Measurements from ENCODE around the gene AGAP3.
"Not testable (repeated sequence)": the region's sequence is repeated elsewhere in the genome, so short reads cannot be mapped to it uniquely, and the experiment has no call there.

Gene AGAP3

DNA sequence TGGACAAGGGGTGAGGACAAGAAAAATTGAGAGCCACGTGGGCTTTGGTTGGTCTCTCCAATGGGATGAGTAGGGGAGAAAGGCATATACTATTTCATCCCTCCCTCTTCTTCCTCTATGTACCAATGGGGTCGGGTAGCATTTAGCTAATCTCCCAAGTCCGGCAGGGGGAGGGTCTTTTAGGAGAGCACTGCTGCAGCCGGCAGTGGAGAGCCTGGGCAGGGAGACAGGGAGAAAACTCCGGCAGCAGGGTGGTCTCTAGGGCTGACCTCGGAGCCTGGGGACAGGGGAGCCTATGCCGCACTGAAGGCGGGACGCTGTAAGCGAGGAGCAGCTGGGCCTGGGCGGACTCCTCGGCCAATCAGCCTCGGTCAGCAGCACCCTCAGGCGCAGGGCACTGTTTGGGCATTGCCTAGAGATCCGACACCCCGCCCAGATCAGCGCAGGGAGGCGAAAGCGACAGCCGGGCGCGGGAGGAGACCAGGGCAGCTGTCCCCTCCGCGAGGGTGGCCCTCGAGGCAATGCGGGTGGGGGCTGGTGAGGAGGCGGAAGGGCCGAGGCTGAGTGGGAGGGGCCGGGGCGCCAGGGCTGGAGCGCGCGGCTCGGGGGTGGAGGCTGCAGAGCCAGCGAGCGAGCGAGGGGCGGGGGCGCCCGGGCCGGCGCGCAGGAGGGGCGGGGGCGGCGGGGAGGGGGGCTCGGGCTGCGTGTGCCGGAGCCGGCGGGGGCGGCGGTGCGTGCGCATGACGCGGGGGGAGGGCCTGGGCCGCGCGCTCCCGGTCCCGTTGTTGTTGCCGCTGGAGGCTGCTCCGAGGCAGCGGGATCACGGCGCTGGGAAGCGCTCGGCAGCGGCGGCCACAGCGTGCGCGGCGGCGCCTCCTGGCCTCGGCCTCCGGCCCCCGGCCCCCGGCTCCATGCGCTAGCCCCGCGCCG lies at the start of gene AGAP3:
AGAP3 (plus strand) TSS at position 785 of the 930 bp plus-strand sequence. CDS start 267 bp downstream, outside the sequence.
- DNase-seq (ENCODE audit: low spot score), result peak; percentile 95

DNA sequence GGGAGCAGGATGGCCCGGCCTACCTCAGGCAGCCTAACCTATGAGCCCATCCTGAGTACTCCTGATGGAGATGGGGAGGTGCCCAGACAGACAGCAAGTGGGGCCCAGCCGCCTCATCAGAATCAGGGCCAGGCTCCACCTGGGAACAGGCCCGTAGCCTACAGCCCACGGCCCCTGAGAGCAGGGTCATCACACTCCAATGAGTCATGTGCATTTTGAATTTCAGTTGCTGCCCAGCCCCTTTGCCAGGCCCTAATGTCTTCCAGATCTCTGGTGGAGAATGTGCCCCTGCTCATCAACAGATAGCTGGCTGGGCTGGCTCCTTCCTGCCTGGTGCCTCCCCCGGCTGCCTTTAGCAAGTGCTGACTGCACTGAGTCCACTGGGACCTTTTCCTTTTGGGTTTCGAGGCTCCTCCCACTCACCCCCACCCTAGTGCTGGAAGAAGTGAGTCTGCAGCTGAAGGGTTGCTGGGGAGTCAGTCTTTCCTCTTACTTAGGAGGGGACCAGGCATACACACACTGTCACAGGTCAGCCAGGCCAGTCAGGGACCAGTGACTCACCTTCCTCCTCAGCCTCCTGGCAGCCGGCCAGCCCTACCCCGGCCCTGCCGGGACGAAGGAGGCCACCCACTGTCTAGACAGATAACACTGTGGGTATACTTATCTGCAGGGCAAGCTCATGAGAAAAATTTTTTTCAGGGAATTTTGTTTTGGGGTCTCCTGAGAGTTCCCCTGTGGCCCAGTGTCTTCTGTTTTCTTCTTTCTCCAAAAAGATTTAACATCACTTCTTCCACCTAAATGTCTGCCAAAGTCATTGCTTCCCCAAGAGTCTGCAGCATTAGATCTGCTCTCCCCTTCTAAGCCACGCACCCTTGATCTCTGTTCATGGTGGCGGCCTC lies 47.1 kb upstream of the AGAP3 start:
- DNase-seq (ENCODE audit: low spot score), result peak; percentile 70

DNA sequence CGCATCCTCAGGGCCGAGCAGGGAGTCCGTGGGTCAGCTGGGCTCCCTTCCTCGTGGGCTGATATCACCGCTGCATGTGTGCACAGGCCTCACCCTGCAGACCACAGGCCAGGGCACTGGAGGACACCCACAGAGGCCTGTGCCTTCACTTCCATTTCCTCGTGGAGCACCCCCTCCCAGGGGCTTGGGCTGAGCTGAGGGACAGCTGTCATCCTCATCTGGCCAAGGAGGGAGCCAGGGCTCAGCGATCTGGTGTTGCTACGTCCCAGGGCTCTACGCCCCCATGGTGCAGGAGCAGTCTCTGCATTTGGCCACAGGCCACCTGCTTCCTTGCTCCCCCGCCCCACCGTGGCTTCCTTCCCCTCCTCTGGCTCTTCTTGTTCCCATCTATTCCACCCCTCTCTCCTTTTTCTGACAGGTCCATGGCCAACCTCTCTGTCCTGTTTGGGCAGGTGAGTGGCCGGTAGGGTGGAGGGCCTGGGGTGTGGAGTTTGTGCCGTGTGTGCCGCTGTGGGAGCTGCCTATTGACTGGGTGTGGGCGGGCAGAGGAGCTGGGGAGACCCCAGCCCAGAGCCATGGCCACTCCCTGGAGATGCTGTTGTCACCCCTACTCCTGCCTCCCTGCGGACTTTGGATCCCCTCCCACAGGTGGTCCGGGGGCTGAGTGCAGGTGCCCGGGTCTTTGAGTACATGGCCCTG lies 46.3 kb upstream of the AGAP3 start:
- no peak for DNase-seq (ENCODE audit: low spot score)

DNA sequence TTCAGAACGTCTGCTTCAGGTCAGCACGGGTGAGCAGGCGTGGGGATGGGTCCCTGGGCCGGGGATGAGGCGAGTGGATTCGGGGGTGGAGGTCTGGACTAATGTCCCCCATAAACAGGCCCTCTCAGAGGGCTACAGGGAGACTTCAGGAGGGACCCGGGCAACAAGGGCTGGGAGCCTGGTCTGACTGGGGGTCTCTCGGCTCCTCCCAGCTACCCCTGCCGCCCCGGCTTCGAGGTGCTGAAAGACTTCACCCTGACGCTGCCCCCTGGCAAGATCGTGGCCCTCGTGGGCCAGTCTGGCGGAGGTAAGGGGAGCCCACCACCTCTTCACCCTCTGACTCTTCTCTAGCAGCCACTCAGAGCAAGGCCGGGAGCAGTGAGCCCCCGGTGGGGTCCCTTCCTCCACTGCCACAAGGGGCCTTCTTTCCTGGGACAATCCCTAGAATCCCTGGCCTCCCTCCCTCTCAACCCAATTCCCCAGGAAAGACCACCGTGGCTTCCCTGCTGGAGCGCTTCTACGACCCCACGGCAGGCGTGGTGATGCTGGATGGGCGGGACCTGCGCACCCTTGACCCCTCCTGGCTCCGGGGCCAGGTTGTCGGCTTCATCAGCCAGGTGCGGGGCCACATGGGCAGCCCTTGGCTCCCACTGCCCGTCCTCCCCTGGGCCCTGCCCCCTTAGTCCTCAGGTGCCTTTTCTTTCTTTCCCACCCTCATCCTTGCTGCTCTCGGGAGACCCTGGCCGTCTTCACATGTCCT lies 45.5 kb upstream of the AGAP3 start:
- DNase-seq (ENCODE audit: low spot score), result no peak

DNA sequence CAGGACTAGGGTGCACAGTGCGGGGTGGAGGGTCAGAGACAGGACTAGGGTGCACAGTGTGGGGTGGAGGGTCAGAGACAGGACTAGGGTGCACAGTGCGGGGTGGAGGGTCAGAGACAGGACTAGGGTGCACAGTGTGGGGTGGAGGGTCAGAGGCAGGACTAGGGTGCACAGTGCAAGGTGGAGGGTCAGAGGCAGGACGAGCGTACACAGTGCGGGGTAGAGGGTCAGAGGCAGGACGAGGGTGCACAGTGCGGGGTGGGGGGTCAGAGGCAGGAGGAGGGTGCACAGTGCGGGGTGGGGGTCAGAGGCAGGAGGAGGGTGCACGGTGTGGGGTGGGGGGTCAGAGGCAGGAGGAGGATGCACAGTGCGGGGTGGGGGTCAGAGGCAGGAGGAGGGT lies 42.8 kb upstream of the AGAP3 start:
- DNase-seq (ENCODE audit: low spot score), result not testable (repeated sequence)

DNA sequence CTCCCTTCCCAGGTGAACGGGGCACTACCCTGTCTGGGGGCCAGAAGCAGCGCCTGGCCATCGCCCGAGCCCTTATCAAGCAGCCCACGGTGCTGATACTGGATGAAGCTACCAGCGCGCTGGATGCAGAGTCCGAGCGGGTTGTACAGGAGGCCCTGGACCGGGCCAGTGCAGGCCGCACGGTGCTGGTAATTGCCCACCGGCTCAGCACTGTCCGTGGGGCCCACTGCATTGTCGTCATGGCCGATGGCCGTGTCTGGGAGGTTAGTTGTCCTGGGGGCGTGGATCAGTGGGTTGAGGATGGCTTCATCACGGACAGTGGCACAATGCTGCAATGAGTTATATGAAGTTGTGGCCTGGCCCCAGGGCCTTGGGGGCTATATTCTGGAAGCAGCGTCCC lies 42.3 kb upstream of the AGAP3 start:
- DNase-seq (ENCODE audit: low spot score), result no peak

DNA sequence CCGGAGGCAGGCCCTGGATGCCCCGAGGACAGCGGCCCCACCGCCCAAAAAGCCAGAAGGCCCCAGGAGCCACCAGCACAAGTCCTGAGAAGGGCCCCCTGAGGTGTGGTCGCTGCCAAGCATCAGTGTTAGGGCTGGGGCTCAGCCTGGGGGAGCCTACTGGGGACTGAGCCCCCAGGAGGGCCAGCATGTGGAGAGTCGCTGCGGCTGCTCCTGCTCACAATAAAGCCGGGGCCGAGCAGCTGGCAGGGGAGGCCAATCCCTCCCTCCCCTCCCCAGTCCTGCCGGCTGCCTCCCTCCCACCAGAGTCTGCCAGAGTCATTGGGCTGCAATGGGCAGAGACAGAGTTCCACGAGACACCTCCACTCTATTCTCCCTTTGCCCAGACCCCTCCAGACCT lies 41.0 kb upstream of the AGAP3 start:
- DNase-seq (ENCODE audit: low spot score), result no peak

DNA sequence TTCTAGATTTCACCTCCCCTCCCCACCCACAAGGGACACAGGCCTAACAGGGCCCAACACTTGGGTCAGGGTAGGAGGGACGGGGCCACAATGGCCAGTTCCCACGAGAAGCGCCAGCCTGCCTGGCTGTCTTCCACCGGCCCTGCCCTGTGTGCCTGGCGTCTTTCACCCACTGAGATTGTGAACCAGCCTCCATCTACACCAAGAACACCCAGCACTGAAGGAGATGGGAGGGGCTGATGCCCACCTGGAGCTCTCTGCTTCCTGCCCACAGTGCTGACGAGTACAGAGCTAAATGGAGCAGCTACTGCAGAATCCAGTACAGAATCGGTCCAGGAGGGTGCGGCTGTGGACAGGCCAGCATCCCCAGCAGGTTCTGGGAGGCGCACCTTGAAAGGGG lies 40.3 kb upstream of the AGAP3 start:
- DNase-seq (ENCODE audit: low spot score), result no peak

DNA sequence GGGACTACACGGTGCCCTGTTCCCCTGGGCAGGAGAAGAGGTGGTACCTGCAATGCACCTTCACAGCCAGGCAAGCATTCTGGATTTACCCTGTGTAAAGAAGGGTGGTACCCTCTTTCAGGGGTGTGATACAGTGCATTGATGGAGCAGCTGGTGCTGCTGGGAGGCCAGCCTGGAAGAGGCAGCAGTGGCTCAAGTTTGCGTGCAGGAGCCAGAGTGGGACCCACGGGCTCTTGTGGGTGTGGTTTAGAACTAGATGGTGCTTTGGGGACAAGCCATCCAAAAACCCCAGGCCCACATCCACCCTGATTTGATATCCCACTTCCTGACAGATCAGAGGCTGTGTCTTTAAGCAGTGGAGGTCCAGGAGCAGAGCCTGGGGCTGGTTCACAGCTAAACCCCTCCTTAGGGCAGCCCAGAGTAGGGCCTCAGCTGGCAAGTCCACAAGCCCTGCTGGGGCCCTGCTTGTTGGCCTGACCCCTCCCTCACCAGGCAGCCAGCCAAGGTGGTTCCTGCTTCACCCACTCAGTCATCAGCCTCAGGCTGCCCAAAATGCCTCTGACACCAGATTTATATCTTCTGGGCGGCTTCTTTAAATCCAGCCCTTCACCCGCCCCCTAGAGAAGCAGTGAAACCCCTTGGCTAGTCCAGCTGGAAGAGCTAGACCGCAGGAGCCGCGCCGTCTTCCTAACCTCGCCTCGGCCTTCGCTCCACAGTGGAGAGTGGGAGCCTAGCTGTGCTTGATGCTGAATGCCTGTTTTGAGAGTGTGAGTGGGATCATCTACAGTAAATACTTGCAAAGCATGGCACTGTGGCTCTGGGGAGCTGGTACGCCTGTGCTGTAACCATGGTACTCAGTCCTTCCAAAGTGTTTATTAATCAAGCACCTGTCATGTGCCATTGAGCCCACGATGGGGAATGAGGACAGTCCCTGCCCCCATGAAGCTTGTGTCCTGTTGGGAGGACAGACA lies 39.4 kb upstream of the AGAP3 start:
- DNase-seq (ENCODE audit: low spot score), result no peak

DNA sequence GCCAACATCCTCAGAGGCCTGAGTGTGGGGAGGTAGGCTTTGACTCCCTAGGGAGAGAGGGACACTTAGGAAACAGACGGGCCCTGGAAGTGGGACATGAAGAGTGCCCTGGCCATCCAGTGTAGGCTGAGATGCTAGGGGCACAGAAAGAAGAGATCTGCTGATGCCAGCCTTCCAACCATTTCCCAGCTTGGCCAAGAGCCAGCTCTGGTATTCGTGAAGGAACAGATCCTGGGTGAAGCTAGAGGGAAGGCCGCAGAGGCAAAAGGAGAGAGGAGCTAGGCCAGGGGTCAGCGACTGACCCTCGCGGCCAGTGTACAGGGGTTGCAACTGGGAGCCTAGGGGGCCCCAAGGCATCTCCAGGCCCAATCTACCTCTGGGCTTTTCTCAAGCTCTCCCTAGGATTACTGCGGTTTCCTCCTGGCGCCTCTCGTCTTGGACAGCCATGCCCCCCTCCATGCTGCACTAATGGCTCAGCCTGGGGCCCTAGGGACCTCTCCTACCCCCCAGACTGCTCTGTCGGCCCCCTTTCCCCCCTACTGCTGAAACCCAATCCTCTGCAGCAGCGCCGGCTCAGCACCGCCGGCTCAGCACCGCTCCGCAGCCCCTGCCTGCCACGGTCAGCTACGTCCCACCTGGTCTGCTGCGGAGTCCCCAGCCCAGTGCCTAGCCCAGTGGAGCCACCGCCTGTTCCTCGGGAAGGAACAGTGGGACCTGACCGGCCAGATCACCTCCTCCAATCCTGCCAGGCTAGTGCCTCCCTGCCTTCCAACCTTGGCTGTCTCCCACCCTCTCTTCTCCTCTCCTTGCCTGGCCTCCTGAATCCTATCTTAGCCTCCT lies 38.1 kb upstream of the AGAP3 start, which contains the start of gene ASIC3:
ASIC3 (plus strand) TSS at position 556 of the 840 bp plus-strand sequence. CDS start 355 bp downstream, outside the sequence.
- DNase-seq (ENCODE audit: low spot score), result no peak

DNA sequence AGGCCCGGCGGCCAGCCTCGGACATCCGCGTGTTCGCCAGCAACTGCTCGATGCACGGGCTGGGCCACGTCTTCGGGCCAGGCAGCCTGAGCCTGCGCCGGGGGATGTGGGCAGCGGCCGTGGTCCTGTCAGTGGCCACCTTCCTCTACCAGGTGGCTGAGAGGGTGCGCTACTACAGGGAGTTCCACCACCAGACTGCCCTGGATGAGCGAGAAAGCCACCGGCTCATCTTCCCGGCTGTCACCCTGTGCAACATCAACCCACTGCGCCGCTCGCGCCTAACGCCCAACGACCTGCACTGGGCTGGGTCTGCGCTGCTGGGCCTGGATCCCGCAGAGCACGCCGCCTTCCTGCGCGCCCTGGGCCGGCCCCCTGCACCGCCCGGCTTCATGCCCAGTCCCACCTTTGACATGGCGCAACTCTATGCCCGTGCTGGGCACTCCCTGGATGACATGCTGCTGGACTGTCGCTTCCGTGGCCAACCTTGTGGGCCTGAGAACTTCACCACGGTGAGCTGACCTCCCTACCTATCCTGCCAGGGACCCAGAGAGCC lies 37.3 kb upstream of the AGAP3 start:
- DNase-seq (ENCODE audit: low spot score), result no peak

DNA sequence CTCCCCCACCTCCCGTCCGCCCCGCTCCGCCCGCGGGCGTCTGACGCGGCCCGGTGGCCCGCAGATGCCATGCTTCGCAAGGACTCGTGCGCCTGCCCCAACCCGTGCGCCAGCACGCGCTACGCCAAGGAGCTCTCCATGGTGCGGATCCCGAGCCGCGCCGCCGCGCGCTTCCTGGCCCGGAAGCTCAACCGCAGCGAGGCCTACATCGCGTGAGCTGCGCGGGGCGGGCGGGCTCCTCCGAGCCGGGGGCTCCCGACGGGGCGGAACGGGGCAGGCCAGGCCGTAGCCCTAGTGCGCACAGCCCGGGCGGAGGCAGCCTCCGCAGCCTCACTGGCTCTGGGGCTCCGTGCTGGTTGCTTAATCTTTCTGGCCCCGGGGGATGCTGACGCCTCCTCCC lies 35.2 kb upstream of the AGAP3 start:
- DNase-seq (ENCODE audit: low spot score), result no peak

DNA sequence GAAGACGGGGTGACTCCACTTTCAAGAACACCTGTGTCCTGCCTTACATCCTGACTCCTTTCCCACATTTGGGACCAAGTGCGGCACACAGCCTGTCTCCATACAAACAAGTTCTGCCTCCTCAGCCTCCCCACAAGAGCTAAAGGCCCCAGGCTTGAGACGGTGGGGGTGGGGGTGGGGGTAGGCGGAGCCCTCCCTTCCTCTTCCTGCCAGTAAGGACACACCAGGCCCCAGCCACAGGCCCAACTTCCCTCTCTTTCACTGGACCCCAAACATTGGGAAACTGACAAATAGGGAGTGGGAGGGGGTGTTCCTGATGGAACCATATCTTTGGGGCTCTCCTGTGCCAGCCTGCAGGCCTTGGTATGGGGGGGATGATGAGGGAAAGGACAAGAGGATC lies 33.2 kb upstream of the AGAP3 start:
- DNase-seq (ENCODE audit: low spot score), result no peak

DNA sequence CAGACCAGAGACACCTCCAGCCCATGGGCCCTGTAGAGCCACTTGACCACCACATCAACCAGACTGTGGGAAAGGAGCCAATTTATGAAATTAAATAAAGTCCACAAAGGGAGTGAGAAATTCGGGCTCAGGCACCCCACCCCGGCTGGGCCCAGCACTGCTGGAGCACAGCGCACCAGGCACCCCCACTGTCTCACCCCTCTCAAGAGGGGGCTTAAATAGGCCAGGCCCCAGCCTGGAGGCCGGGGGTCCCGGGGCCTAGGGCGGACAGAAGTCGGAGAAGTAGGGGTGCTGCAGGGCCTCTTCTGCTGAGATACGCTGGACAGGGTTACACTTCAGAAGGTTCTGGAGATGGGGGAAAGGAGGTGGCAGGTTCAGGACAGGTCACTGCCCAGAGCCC lies 32.5 kb upstream of the AGAP3 start:
- DNase-seq (ENCODE audit: low spot score), result no peak

DNA sequence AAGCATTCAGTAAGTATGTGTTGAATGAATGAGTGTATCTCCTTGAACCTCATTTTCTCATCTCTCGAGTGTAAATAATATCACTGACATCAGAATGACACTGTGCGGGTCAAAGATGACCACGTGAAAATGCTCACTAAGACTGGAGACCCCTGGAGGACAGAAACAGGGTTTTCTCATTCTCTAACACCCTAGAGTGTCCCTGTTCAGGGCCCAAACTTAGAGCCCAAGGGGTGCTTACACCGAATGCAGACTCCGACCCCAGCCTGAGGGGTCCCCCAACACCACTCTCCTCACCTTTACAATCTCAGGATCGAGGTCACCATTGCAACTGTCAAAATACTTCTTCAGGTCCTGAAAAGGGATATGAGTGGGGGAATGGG lies 30.0 kb upstream of the AGAP3 start:
- DNase-seq (ENCODE audit: low spot score), result no peak

DNA sequence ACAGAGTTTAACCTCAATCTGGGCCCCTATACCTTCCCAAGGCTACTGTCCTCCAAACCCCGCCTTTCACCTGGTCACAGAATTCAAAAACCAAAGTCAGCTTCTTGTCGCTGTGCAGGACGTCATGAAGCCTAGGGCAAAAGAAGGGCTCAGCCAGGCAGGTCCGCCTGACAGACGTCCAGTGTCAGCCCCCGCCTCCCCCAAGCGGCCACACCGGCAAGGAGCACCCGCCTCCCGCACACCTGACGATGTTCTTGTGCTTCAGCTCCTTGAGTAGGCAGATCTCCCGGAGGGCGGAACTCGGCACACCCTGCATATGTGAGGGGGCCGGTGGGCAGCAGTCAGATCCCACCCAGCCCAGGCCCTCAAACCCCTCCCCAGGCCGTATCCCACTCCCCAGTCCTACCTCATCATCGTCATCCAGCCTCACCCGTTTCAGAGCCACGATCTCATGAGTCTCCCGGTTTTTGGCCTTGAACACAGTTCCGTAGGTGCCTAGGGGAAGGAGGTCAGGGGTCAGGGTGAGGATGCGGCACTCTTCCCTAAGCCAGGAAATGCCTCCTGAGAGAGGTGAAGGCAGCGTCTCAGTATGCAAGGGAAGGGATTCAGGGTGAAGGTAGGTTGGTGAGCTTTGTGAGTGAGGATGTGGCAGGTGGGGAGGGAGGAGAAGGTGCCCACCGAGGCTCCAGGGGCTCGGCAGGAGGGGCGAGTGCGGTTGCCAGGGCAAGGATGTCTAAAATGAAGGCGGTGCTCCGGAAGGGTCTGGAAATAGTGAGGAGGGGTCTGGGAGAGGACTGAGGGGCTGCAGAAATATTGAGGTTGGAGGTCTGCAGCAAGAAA lies 29.4 kb upstream of the AGAP3 start:
- no peak for DNase-seq (ENCODE audit: low spot score)

DNA sequence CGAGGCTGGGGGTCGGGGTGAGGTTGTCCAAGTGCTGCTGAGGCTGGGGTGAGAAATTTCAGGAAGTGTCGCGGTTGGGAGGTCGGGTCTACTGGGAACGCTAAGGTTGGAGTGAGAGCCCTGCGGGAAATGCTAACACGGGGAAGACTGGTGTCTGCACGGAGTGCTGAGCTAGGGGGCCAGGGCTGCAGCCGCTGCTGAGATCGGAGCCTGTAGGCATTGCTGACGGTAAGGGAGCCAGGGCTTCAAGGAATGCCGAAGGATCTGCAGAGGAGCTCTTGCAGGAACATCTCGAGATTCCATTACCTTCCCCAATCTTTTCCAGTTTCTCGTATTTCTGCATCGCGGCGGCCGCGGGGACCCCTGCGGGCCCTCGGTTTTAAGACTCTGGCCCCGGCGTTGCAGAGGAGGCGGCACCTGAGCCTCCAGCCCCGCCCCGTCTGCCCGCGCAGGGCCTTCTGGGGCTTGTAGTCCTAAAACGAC lies 28.7 kb upstream of the AGAP3 start, which contains the start of gene CDK5:
CDK5 (minus strand) TSS at position 392 of the 483 bp plus-strand sequence; CDS start at position 343, 49 bp downstream.
- DNase-seq (ENCODE audit: low spot score), result peak; percentile 82

Measured in HuH-7.5 (cell line).